Tibial nerve (tissue), 4 donors: ENCODE measurements around the gene SBNO2. TPM values are rescaled to one million over a fixed set of nuclear protein-coding genes. Genes with fewer than 3 reads are reported as not detected.
"Not testable (repeated sequence)": the region's sequence is repeated elsewhere in the genome, so short reads cannot be mapped to it uniquely, and the experiment has no call there.

Experiments used
- DNase-seq, 2 donors: peaks; one replicate each; pipeline ENCODE4 v3.0.0-alpha.2; 2019; ENCODE audit warnings: low spot score in 2 of 2
- H3K27ac ChIP-seq, 4 donors: fragments of 200-600 bp; sonication (generic) in 3 of 4; one replicate each; pipeline ENCODE4 v1.5.1; 2017 to 2019; ENCODE audit warnings: mild to moderate bottlenecking in 1 of 4
- H3K27me3 ChIP-seq, 2 donors: fragments of 200-600 bp; sonication (generic) in 1 of 2; one replicate each; pipeline versions ENCODE4 v1.5.1 to v1.6.0; 2017 to 2019
- H3K36me3 ChIP-seq, 3 donors: fragments of 200-600 bp; sonication (generic); one replicate each; pipeline ENCODE4 v1.5.1; 2018 to 2019
- H3K4me1 ChIP-seq, 4 donors: fragments of 200-600 bp; sonication (generic) in 3 of 4; one replicate each; pipeline ENCODE4 v1.5.1; 2017 to 2019
- H3K4me3 ChIP-seq, 4 donors: fragments of 200-600 bp; sonication (generic) in 3 of 4; one replicate each; pipeline ENCODE4 v1.5.1; 2017 to 2019; ENCODE audit warnings: mild to moderate bottlenecking in 1 of 4, moderate library complexity in 1 of 4
- H3K9me3 ChIP-seq, 4 donors: fragments of 200-600 bp; sonication (generic) in 3 of 4; one replicate each; pipeline ENCODE4 v1.5.1; 2017 to 2019
- EP300 ChIP-seq, 2 donors: sonication (generic); formaldehyde crosslinking; IDR thresholded peaks; one replicate each; pipeline ENCODE4 v1.6.1; 2017; ENCODE audit warnings: antibody characterized with exemption in 2 of 2, mild to moderate bottlenecking in 1 of 2
- POLR2A ChIP-seq, 2 donors: fragments of 450-650 bp; IDR thresholded peaks; one replicate each; pipeline ENCODE4 v1.6.1; 2017; ENCODE audit warnings: antibody characterized with exemption in 2 of 2, mild to moderate bottlenecking in 2 of 2, moderate library complexity in 2 of 2
- WGBS, 2 donors: methylation state at CpG; one replicate each; pipeline ENCODE4 v1.1.5; 2018; 5-methylcytosine and 5-hydroxymethylcytosine counted together
- total RNA-seq, 4 donors: library from RNA; depleted of rRNA; stranded (reverse); fragments of >200 nt; gene quantifications; one replicate each; pipeline ENCODE4 v1.1.0, GENCODE V29; 2016
- TF ChIP-seq, protein P1 (sequence below), 5 experiments: fragments of 200-600 bp in 3 of 5; fragments of 450-650 bp in 2 of 5; sonication (generic) in 3 of 5; IDR thresholded peaks; one replicate each; pipeline ENCODE4 v1.5.1; 2016 to 2019; ENCODE audit warnings: antibody characterized with exemption in 5 of 5, mild to moderate bottlenecking in 3 of 5, moderate library complexity in 2 of 5

Gene SBNO2
- total RNA-seq, 4 donors from 2014 or later = 26.6 to 105 (median 39.3) TPM

DNA sequence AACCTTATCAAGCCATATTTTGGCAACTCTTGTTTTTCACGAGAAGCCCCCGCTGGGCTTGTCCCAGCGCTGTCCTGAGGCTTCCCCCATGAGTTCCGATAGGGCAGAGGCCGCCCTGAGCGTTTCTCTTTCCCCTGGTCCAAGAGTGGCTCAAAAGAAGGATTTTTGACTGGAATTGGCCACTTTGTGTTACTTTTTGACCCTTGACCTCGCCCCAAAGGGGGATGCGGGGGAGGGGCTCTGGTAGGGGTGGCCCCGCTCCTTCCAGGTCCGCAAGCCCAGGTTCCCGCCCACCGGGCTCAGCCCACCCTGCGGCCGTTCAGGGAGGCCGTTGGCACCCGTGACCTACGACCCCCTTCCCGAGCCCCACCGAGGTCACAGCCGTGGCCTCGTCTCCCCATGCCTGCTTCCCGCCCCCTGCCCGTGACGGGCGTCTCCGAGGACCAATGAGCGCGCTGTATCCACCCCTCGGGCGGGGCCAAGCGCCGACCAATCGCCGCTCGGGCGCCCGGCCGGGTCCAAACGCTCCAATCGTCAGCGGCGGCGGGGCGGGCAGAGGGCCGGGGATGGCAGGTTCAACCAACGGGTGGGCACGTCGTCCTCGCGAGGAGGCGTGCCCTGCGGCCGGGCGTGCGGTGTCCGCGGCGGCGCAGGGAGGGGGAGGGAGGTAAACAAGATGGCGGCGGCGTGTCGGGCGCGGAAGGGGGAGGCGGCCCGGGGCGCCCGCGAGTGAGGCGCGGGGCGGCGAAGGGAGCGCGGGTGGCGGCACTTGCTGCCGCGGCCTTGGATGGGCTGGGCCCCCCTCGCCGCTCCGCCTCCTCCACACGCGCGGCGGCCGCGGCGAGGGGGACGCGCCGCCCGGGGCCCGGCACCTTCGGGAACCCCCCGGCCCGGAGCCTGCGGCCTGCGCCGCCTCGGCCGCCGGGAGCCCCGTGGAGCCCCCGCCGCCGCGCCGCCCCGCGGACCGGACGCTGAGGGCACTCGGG lies 31.3 kb upstream of the SBNO2 start, which contains the start of gene STK11:
Gene STK11 (plus strand): TSS at position 665 of the 986 bp plus-strand sequence. CDS start 1,136 bp downstream, outside the sequence.
- Histone ChIP-seq H3K27ac (peak within 1 kb of the TSS; percentile 81 to 98 (median 90)), H3K9me3 (no peaks in the 10 kb centered on the region), H3K4me3 (peak within 1 kb of the TSS; percentile 44 to 80 (median 78)), H3K4me1 (peaks cover 0 to 57% (median 43%) of the 10 kb centered on the region in 4 donors), H3K27me3 (no peaks in the 10 kb centered on the region), H3K36me3 (peaks cover 0 to 4% (median 0%) of the 10 kb centered on the region in 3 donors)
- TF ChIP-seq, protein P1, sequence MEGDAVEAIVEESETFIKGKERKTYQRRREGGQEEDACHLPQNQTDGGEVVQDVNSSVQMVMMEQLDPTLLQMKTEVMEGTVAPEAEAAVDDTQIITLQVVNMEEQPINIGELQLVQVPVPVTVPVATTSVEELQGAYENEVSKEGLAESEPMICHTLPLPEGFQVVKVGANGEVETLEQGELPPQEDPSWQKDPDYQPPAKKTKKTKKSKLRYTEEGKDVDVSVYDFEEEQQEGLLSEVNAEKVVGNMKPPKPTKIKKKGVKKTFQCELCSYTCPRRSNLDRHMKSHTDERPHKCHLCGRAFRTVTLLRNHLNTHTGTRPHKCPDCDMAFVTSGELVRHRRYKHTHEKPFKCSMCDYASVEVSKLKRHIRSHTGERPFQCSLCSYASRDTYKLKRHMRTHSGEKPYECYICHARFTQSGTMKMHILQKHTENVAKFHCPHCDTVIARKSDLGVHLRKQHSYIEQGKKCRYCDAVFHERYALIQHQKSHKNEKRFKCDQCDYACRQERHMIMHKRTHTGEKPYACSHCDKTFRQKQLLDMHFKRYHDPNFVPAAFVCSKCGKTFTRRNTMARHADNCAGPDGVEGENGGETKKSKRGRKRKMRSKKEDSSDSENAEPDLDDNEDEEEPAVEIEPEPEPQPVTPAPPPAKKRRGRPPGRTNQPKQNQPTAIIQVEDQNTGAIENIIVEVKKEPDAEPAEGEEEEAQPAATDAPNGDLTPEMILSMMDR (IDR thresholded peaks at IDR 0.05) = no peak
- TF ChIP-seq EP300 (IDR thresholded peaks at IDR 0.05) (peak; percentile 35 to 87), POLR2A (IDR thresholded peaks at IDR 0.05) (peak; percentile 59 to 89)
- 5 to 8% methylated on average over 48 to 80 of the region's 114 CpGs for WGBS, 2 donors
- peak; percentile 98 for DNase-seq

DNA sequence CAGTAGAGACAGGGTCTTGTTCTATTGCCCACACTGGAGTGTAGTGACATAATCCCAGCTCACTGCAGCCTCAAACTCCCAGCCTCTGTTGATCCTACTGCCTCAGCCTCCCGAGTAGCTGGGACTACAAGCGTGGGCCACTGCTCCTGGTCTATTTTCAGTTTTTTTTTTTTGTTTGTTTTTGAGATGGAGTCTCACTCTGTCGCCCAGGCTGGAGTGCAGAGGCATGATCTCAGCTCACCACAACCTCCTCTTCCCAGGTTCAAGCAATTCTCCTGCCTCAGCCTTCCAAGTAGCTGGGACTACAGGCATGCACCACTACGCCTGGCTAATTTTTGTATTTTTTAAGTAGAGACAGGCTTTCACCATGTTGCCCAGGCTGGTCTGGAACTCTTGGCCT lies 26.5 kb upstream of the SBNO2 start:
- peaks cover 0 to 17% (median 10%) of the 10 kb centered on the region in 4 donors for H3K4me1 ChIP-seq
- H3K36me3 ChIP-seq, H3K9me3 ChIP-seq, H3K27me3 ChIP-seq, DNase-seq, H3K27ac ChIP-seq, H3K4me3 ChIP-seq: not testable (repeated sequence)
- 84 to 87% methylated on average over 4 of the region's 4 CpGs for WGBS, 2 donors

DNA sequence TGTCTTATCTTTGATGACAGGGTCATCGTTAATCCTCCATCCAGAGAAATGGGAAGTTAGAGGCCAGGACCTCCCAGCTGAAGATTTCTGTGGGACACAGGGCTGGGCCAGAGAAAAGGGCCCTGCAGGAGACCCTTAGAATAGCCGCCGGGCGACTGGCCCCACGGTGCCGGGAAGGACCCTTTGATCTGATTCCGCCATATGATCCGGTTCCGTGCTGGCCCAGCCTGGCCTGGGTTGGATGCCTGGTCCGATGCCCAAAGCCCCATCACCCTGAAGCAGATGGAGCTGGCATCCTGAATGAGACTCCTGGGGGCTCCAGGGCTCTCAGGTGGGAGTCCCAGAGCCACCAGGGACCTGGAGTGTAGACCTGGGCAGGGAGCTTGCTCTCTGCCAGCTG lies 25.5 kb upstream of the SBNO2 start:
- no peak for TF ChIP-seq POLR2A (IDR thresholded peaks at IDR 0.05)
- TF ChIP-seq, protein P1 (IDR thresholded peaks at IDR 0.05) = no peak
- no peak for TF ChIP-seq EP300 (IDR thresholded peaks at IDR 0.05)
- 90 to 94% methylated on average over 10 of the region's 10 CpGs for WGBS, 2 donors
- H3K9me3 ChIP-seq = no peaks in the 10 kb centered on the region
- no peaks in the 10 kb centered on the region for H3K27me3 ChIP-seq
- H3K27ac ChIP-seq = no peak overlapping the region
- DNase-seq = no peak
- H3K4me1 ChIP-seq = peaks cover 0 to 9% (median 4%) of the 10 kb centered on the region in 4 donors
- H3K4me3 ChIP-seq = no peak overlapping the region
- H3K36me3 ChIP-seq = no peaks in the 10 kb centered on the region

DNA sequence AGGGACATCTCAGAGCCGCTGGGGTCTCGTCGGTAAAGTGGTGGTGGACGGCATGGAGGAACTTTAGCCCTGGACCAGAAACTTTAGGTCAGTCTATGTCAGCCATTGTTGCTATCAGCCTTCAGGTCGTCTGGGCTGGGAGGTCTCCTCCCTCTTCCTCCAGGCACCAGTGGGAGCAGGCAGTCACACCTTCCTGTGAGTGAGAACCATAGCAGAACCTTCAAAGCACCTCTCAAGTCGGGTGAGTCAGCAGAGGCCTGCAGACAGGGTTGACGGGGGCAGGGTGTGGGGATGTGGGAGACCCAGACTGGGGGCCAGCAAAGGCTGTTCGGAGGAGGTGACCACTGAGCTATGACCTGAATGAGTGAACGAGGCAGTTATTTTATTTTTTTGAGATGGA lies 15.4 kb upstream of the SBNO2 start:
- TF ChIP-seq EP300 (IDR thresholded peaks at IDR 0.05) (no peak), POLR2A (IDR thresholded peaks at IDR 0.05) (no peak)
- TF ChIP-seq, protein P1 (IDR thresholded peaks at IDR 0.05) = no peak
- H3K9me3 ChIP-seq = no peaks in the 10 kb centered on the region

DNA sequence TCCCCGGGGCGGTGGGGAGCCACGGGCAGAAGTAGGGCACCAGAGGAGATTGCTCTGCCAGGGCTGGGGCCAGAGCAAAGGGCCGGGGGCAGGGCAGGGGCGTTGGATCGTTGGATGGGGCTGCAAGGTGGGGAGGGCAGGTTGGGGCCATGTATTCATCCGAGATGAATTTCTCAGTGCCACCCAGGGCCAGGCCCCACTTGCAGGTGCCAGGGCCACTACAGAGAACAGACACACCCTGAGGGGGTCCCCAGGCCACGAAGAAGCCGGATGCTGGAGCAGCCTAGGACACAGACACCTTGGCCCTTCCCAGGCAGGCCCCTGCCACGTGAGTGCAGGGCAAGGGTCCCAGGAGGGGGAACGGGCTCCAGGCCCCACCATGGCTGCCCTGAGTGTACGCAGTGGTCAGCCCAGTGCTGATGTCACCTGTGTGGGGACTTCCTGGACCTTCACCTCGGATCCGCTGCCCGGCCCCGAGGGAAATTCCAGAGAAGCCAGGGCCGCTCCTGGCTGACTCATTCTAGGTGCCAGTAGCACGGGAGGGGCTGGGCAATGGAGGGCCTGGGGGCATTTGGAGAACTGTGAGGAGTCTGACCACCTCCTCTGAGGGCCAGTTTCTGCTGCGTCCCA lies 9.6 kb upstream of the SBNO2 start:
- TF ChIP-seq POLR2A (IDR thresholded peaks at IDR 0.05) (no peak), EP300 (IDR thresholded peaks at IDR 0.05) (no peak)
- TF ChIP-seq, protein P1 (IDR thresholded peaks at IDR 0.05) = no peak
- Histone ChIP-seq H3K4me3 (no peak overlapping the region), H3K27ac (no peak overlapping the region), H3K4me1 (peaks cover 0 to 9% (median 7%) of the 10 kb centered on the region in 4 donors), H3K27me3 (no peaks in the 10 kb centered on the region), H3K9me3 (no peaks in the 10 kb centered on the region), H3K36me3 (no peaks in the 10 kb centered on the region)
- no peak for DNase-seq
- 79 to 83% methylated on average over 9 to 18 of the region's 19 CpGs for WGBS, 2 donors

More for the DNA sequence above, 15.4 kb upstream of the SBNO2 start:
- WGBS, 2 donors = 69 to 76% methylated on average over 9 of the region's 9 CpGs
- H3K4me3 ChIP-seq = no peak overlapping the region
- H3K27ac ChIP-seq = no peak overlapping the region
- H3K4me1 ChIP-seq = peaks cover 0 to 11% (median 0%) of the 10 kb centered on the region in 4 donors
- DNase-seq = no peak
- no peaks in the 10 kb centered on the region for H3K27me3 ChIP-seq
- no peaks in the 10 kb centered on the region for H3K36me3 ChIP-seq
